Mesenchymal stem cell (in vitro differentiated cells and primary cell): Measurements from ENCODE around the gene MED19.

Source experiments
- DNase-seq: peaks from one replicate; pipeline ENCODE4 v3.0.0-alpha.2; 2013
- H2AFZ ChIP-seq: one replicate; pipeline ENCODE4 v1.6.1; 2013; ENCODE audit warnings: low read depth, mild to moderate bottlenecking, control low read depth, inconsistent platforms, low read length, moderate library complexity
- H2AK5ac ChIP-seq: 2 replicates; pipeline ENCODE4 v1.6.1; 2013; ENCODE audit warnings: low read length, moderate library complexity, mild to moderate bottlenecking, inconsistent platforms; ENCODE audit not compliant: severe bottlenecking
- H2BK120ac ChIP-seq: one replicate; pipeline ENCODE4 v1.6.1; 2013; ENCODE audit warnings: low read depth, mild to moderate bottlenecking, inconsistent platforms, low read length, moderate library complexity
- H2BK12ac ChIP-seq, 2 experiments: one replicate each; pipeline ENCODE4 v1.6.1; 2013; ENCODE audit warnings: inconsistent platforms in 2 of 2, low read length in 2 of 2, mild to moderate bottlenecking in 2 of 2, moderate library complexity in 2 of 2, control low read depth in 1 of 2
- H2BK15ac ChIP-seq: one replicate; pipeline ENCODE4 v1.6.1; 2013; ENCODE audit warnings: mild to moderate bottlenecking, low read depth, inconsistent platforms; ENCODE audit not compliant: poor library complexity, severe bottlenecking
- H2BK5ac ChIP-seq: 2 replicates; pipeline ENCODE4 v1.6.1; 2013; ENCODE audit warnings: low read depth, mild to moderate bottlenecking, low read length, control low read depth, inconsistent platforms; ENCODE audit not compliant: poor library complexity, severe bottlenecking
- H3K14ac ChIP-seq, 2 experiments: one replicate each; pipeline ENCODE4 v1.6.1; 2013; ENCODE audit warnings: inconsistent platforms in 2 of 2, low read length in 2 of 2, control low read depth in 1 of 2, mild to moderate bottlenecking in 1 of 2, moderate library complexity in 1 of 2
- H3K18ac ChIP-seq, 2 experiments: one replicate each; pipeline ENCODE4 v1.6.1; 2013; ENCODE audit warnings: inconsistent platforms in 2 of 2, low read length in 2 of 2, control low read depth in 1 of 2, low read depth in 1 of 2, mild to moderate bottlenecking in 1 of 2
- H3K23ac ChIP-seq, 2 experiments: one replicate each; pipeline ENCODE4 v1.6.1; 2013; ENCODE audit warnings: inconsistent platforms in 2 of 2, low read length in 2 of 2, mild to moderate bottlenecking in 2 of 2, moderate library complexity in 2 of 2, control low read depth in 1 of 2
- H3K27ac ChIP-seq: 2 replicates; pipeline ENCODE4 v1.5.1; 2013; ENCODE audit warnings: mild to moderate bottlenecking, moderate library complexity, low read length, control low read depth, inconsistent platforms; ENCODE audit not compliant: poor library complexity, severe bottlenecking
- H3K27me3 ChIP-seq, 2 experiments: 2 replicates each; pipeline versions ENCODE4 v1.6.1 to v1.7.0; 2013; ENCODE audit warnings: low read length in 2 of 2, mild to moderate bottlenecking in 2 of 2, moderate library complexity in 2 of 2, control low read depth in 1 of 2, inconsistent platforms in 1 of 2; ENCODE audit not compliant: control insufficient read depth in 1 of 2, insufficient read depth in 1 of 2
- H3K36me3 ChIP-seq, 2 experiments: 2 replicates each; pipeline versions ENCODE4 v1.6.1 to v1.7.0; 2013; ENCODE audit warnings: low read length in 2 of 2, control low read depth in 1 of 2, inconsistent platforms in 1 of 2, low read depth in 1 of 2, mild to moderate bottlenecking in 1 of 2; ENCODE audit not compliant: insufficient read depth in 2 of 2, control insufficient read depth in 1 of 2
- H3K4ac ChIP-seq, 2 experiments: one replicate each; pipeline ENCODE4 v1.6.1; 2013; ENCODE audit warnings: inconsistent platforms in 2 of 2, low read length in 2 of 2, mild to moderate bottlenecking in 2 of 2, moderate library complexity in 2 of 2, control low read depth in 1 of 2, low read depth in 1 of 2
- H3K4me1 ChIP-seq: 2 replicates; pipeline ENCODE4 v1.6.1; 2013; ENCODE audit warnings: low read depth, low read length, control low read depth; ENCODE audit not compliant: control insufficient read depth, insufficient read depth
- H3K4me2 ChIP-seq: 2 replicates; pipeline ENCODE4 v1.6.1; 2013; ENCODE audit warnings: low read length, mild to moderate bottlenecking, inconsistent platforms; ENCODE audit not compliant: poor library complexity, severe bottlenecking
- H3K4me3 ChIP-seq, 2 experiments: 2 replicates each; pipeline versions ENCODE4 v1.5.1 to v1.7.0; 2013; ENCODE audit warnings: low read length in 2 of 2, mild to moderate bottlenecking in 2 of 2, control low read depth in 1 of 2, low read depth in 1 of 2; ENCODE audit not compliant: insufficient read depth in 1 of 2
- H3K79me1 ChIP-seq: replicated peaks from 2 replicates; pipeline ENCODE4 v1.6.1; 2013; ENCODE audit warnings: mild to moderate bottlenecking, control low read depth, low read length, inconsistent platforms; ENCODE audit not compliant: poor library complexity, severe bottlenecking
- H3K9ac ChIP-seq: 2 replicates; pipeline ENCODE4 v1.7.0; 2013; ENCODE audit warnings: mild to moderate bottlenecking, low read length, moderate library complexity
- H3K9me3 ChIP-seq: 2 replicates; pipeline ENCODE4 v1.7.0; 2013; ENCODE audit warnings: mild to moderate bottlenecking, low read length; ENCODE audit not compliant: control insufficient read depth
- H4K8ac ChIP-seq: one replicate; pipeline ENCODE4 v1.6.1; 2013; ENCODE audit warnings: inconsistent platforms, mild to moderate bottlenecking, low read length, moderate library complexity
- H4K91ac ChIP-seq: one replicate; pipeline ENCODE4 v1.6.1; 2013; ENCODE audit warnings: mild to moderate bottlenecking, low read length, inconsistent platforms
- WGBS: methylation state at CpG from one replicate; pipeline ENCODE4 v1.1.7; 2013; ENCODE audit warnings: mixed read lengths; 5-methylcytosine and 5-hydroxymethylcytosine counted together

The MED19 gene

DNA sequence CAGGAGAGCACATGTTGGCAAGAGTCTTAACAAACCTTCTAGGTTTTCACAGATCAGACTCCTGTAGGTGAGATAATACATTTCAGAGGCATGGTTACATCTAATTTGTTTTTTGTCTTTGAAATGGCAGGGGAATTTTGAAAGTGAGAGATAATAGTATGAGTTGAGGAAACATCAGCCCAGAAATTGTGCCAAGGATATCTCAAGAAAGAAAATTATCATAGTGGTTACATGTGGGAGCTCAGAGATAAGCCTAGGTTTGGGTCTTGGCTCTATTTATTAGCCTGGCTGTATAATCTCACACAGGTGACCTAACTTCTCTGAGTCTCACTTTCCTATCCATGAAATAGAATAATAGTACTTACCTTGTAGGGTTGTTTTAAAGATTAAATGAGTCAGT is 39.2 kb upstream of the MED19 start:
- Histone ChIP-seq H3K4ac (no peak overlapping the region), H3K9ac (no peak overlapping the region), H2AK5ac (no peak overlapping the region), H3K18ac (no peak overlapping the region), H2BK15ac (no peak overlapping the region), H3K14ac (no peak overlapping the region), H3K79me1 (peaks cover 11% of the 10 kb centered on the region), H4K91ac (no peak overlapping the region), H3K4me3 (no peak overlapping the region), H3K4me1 (peaks cover 1% of the 10 kb centered on the region), H3K27me3 (no peaks in the 10 kb centered on the region), H2BK120ac (no peak overlapping the region), H2BK5ac (no peak overlapping the region), H3K23ac (no peak overlapping the region), H2BK12ac (no peak overlapping the region), H2AFZ (no peak overlapping the region), H3K27ac (no peak overlapping the region), H3K9me3 (no peaks in the 10 kb centered on the region), H3K4me2 (no peak overlapping the region), H3K36me3 (peaks cover 5 to 43% of the 10 kb centered on the region in 2 experiments), H4K8ac (no peak overlapping the region)
- no peak for DNase-seq

DNA sequence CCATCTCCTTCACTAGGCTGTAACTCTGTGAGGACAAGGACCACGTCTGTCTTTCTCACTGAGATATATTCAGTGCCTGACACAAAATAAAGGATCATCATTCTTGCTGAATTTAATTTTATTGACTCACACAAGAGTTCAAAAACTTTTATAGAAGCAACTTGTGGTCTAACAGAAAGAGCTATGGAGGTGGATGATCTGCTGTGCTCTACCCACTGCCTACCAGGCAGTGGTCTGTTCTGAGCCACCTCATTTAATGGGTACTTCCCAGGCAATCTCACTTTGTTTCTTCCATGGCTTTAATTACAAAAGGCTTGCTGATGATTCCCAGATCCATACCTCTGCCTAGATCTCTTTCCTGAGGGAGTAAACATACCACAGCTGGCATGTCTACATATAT is 34.9 kb upstream of the MED19 start:
- H2BK12ac ChIP-seq, result no peak overlapping the region
- no peak overlapping the region for H3K4me2 ChIP-seq
- H4K8ac ChIP-seq, result no peak overlapping the region
- no peak overlapping the region for H3K4me3 ChIP-seq
- no peak overlapping the region for H3K18ac ChIP-seq
- no peak overlapping the region for H3K14ac ChIP-seq
- H2AK5ac ChIP-seq, result no peak overlapping the region
- H4K91ac ChIP-seq, result no peak overlapping the region
- no peak overlapping the region for H3K27ac ChIP-seq
- no peaks in the 10 kb centered on the region for H3K27me3 ChIP-seq
- no peak overlapping the region for H3K9ac ChIP-seq
- no peak overlapping the region for H2BK5ac ChIP-seq
- H3K79me1 ChIP-seq, result peaks cover 28% of the 10 kb centered on the region
- H3K4ac ChIP-seq, result no peak overlapping the region
- H2BK120ac ChIP-seq, result no peak overlapping the region
- no peak overlapping the region for H2BK15ac ChIP-seq
- H3K9me3 ChIP-seq, result no peaks in the 10 kb centered on the region
- H3K4me1 ChIP-seq, result no peaks in the 10 kb centered on the region
- DNase-seq, result no peak
- WGBS, result no CpG with 5 or more reads among the region's 1 CpG
- H2AFZ ChIP-seq, result no peak overlapping the region
- H3K23ac ChIP-seq, result no peak overlapping the region
- peaks cover 26 to 80% of the 10 kb centered on the region in 2 experiments for H3K36me3 ChIP-seq

DNA sequence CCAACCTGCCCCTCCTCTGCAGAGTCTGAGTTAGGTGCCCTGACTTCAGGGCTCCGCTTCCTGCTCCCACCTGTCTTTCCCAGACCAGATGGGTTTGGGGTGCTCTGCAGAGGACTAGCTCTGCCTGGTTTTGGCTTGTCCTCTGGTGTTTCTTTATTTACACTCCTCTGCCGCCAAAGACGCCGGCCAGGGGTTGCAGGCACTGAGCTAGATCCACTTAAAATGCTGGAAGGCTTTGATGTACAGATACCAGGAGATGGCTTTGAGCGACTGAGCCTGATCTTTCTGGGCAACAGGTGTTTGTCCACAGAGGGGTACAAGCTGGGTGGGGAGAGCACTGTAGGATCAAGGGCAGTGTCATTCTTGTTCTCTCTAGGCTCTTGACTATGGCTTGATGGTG is 33.2 kb upstream of the MED19 start:
- no peak overlapping the region for H2BK12ac ChIP-seq
- H3K79me1 ChIP-seq, result peaks cover 29% of the 10 kb centered on the region
- H3K23ac ChIP-seq, result no peak overlapping the region
- H3K18ac ChIP-seq, result no peak overlapping the region
- peaks cover 26 to 72% of the 10 kb centered on the region in 2 experiments for H3K36me3 ChIP-seq
- no peak overlapping the region for H4K8ac ChIP-seq
- no peak overlapping the region for H2BK5ac ChIP-seq
- H3K27ac ChIP-seq, result no peak overlapping the region
- no peak overlapping the region for H3K9ac ChIP-seq
- H2BK120ac ChIP-seq, result no peak overlapping the region
- H2AFZ ChIP-seq, result no peak overlapping the region
- peak overlapping the region; percentile 61 for H2BK15ac ChIP-seq
- H3K14ac ChIP-seq, result no peak overlapping the region
- no peak overlapping the region for H2AK5ac ChIP-seq
- no peak overlapping the region for H3K4me3 ChIP-seq
- no peak overlapping the region for H4K91ac ChIP-seq
- no peaks in the 10 kb centered on the region for H3K4me1 ChIP-seq
- H3K4me2 ChIP-seq, result no peak overlapping the region
- no peak for DNase-seq
- H3K4ac ChIP-seq, result no peak overlapping the region
- WGBS, result 96% methylated on average over 5 of the region's 5 CpGs
- H3K9me3 ChIP-seq, result no peaks in the 10 kb centered on the region
- no peaks in the 10 kb centered on the region for H3K27me3 ChIP-seq

DNA sequence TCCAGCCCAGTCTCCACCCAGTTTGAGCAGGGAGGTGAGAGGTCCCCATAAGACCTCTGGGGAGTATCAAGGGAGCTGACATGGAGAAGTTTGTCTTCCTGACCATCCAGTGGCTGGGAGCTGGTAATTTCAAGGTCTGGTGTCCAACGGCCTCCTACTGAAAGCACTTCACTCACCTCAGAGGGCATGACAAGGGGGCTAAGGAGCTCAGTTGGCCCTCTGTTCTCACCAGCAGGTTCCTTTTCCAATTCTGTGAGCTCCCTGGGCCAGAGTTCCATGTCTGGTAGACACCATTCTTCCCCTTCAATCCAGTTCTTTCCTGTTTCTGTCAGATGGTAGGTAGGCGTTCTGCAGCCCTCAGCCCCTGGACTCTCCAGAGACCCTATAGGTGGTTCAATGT is 32.3 kb upstream of the MED19 start:
- no peak for DNase-seq
- H3K18ac ChIP-seq, result no peak overlapping the region

More for the DNA sequence above, 32.3 kb upstream of the MED19 start:
- H3K79me1 ChIP-seq, result peaks cover 29% of the 10 kb centered on the region
- H3K27me3 ChIP-seq, result no peaks in the 10 kb centered on the region
- H2AK5ac ChIP-seq, result no peak overlapping the region
- 84% methylated on average over 2 of the region's 2 CpGs for WGBS
- H2BK5ac ChIP-seq, result no peak overlapping the region
- no peak overlapping the region for H3K4ac ChIP-seq
- H3K4me3 ChIP-seq, result no peak overlapping the region
- H4K8ac ChIP-seq, result no peak overlapping the region
- H3K36me3 ChIP-seq, result peaks cover 28 to 76% of the 10 kb centered on the region in 2 experiments
- H2BK120ac ChIP-seq, result no peak overlapping the region
- no peak overlapping the region for H3K14ac ChIP-seq
- no peaks in the 10 kb centered on the region for H3K4me1 ChIP-seq
- H3K27ac ChIP-seq, result no peak overlapping the region
- no peak overlapping the region for H3K9ac ChIP-seq
- no peak overlapping the region for H2BK15ac ChIP-seq
- no peak overlapping the region for H3K4me2 ChIP-seq
- no peaks in the 10 kb centered on the region for H3K9me3 ChIP-seq
- peak overlapping the region in 1 of 2 experiments; percentile 40 for H3K23ac ChIP-seq
- no peak overlapping the region for H2AFZ ChIP-seq
- no peak overlapping the region for H2BK12ac ChIP-seq
- H4K91ac ChIP-seq, result no peak overlapping the region
